Panc1 (cell line): ENCODE results near the gene MAPKAP1.

ENCODE experiments used
- CTCF ChIP-seq: fragments of 450-650 bp; IDR thresholded peaks from 2 replicates; pipeline ENCODE4 v1.5.1; 2017; ENCODE audit warnings: mild to moderate bottlenecking
- POLR2AphosphoS5 ChIP-seq: IDR thresholded peaks from 2 replicates; pipeline ENCODE4 v1.6.1; 2012; ENCODE audit warnings: mild to moderate bottlenecking, low read depth, low read length, moderate library complexity
- REST ChIP-seq, 2 experiments: IDR thresholded peaks; 2 replicates each; pipeline ENCODE4 v1.6.1; 2011 to 2012; ENCODE audit warnings: low read depth in 2 of 2, control low read depth in 1 of 2, low read length in 1 of 2, mild to moderate bottlenecking in 1 of 2, moderate library complexity in 1 of 2; ENCODE audit not compliant: insufficient read depth in 1 of 2
- SIN3A ChIP-seq: IDR thresholded peaks from 2 replicates; pipeline ENCODE4 v1.6.1; 2012; ENCODE audit warnings: low read depth, mild to moderate bottlenecking, low read length, moderate library complexity, borderline replicate concordance; ENCODE audit not compliant: insufficient read depth
- TCF7L2 ChIP-seq: IDR thresholded peaks from 2 replicates; pipeline ENCODE4 v1.6.1; 2011; ENCODE audit warnings: mild to moderate bottlenecking, low read depth, low read length, inconsistent platforms

- no peak for TF ChIP-seq SIN3A
- TF ChIP-seq POLR2AphosphoS5 = no peak
- TF ChIP-seq CTCF = no peak
- TF ChIP-seq REST (IDR thresholded peaks at IDR 0.05; ENCODE audit: insufficient read depth in 1 of 2, low read depth in 2 of 2, low read length in 1 of 2) = no peak
- no peak for TF ChIP-seq TCF7L2
Observed at GRCh38 chr9:125649315-125649714, 57.7 kb downstream of the MAPKAP1 start.
